Upper lobe of left lung (tissue), 6 donors: ENCODE results near the gene AS3MT. TPM values are rescaled to one million over a fixed set of nuclear protein-coding genes. Genes with fewer than 3 reads are reported as not detected.

Experiments used
- ATAC-seq, 2 donors: fragments of 200-7000 bp; cut with Tn5 transposase; one replicate each; pipeline ENCODE4 v1.9.1; 2022; ENCODE audit warnings: mild to moderate bottlenecking in 2 of 2, moderate library complexity in 2 of 2; ENCODE audit not compliant: low FRiP score in 2 of 2
- DNase-seq, 2 donors: peaks; one replicate each; pipeline ENCODE4 v3.0.0-alpha.2; 2019 to 2020
- H3K27ac ChIP-seq, 4 donors: fragments of 200-600 bp; sonication (generic); one replicate each; pipeline ENCODE4 v1.5.1; 2016 to 2019
- H3K27me3 ChIP-seq, 4 donors: fragments of 200-600 bp; sonication (generic); one replicate each; pipeline ENCODE4 v1.5.1; 2017 to 2019
- H3K36me3 ChIP-seq, 4 donors: fragments of 200-600 bp; sonication (generic); one replicate each; pipeline ENCODE4 v1.5.1; 2016 to 2019
- H3K4me1 ChIP-seq, 4 donors: fragments of 200-600 bp; sonication (generic); one replicate each; pipeline ENCODE4 v1.5.1; 2018 to 2019
- H3K4me3 ChIP-seq, 4 donors: fragments of 200-600 bp; sonication (generic); one replicate each; pipeline ENCODE4 v1.5.1; 2017 to 2019; ENCODE audit warnings: mild to moderate bottlenecking in 2 of 4, moderate library complexity in 1 of 4
- H3K9me3 ChIP-seq, 4 donors: fragments of 200-600 bp; sonication (generic); one replicate each; pipeline ENCODE4 v1.5.1; 2018 to 2019
- CTCF ChIP-seq, 6 experiments: fragments of 450-650 bp in 4 of 6; fragments of 200-600 bp in 2 of 6; sonication (generic) in 2 of 6; IDR thresholded peaks; one replicate each; pipeline ENCODE4 v1.5.1; 2016 to 2019; ENCODE audit warnings: antibody characterized with exemption in 6 of 6
- EP300 ChIP-seq, 4 donors: sonication (generic); formaldehyde crosslinking; IDR thresholded peaks; one replicate each; pipeline ENCODE4 v1.5.1; 2017; ENCODE audit warnings: antibody characterized with exemption in 4 of 4, control low read depth in 2 of 4
- POLR2A ChIP-seq, 4 donors: fragments of 450-650 bp; IDR thresholded peaks; one replicate each; pipeline ENCODE4 v1.5.1; 2016 to 2017; ENCODE audit warnings: antibody characterized with exemption in 4 of 4, mild to moderate bottlenecking in 2 of 4
- POLR2AphosphoS5 ChIP-seq, 2 donors: sonication (generic); formaldehyde crosslinking; IDR thresholded peaks; one replicate each; pipeline ENCODE4 v1.5.1; 2017; ENCODE audit warnings: antibody characterized with exemption in 2 of 2
- WGBS, 2 donors: methylation state at CpG; one replicate each; pipeline ENCODE4 v1.1.5; 2017 to 2018; 5-methylcytosine and 5-hydroxymethylcytosine counted together
- total RNA-seq, 6 donors: library from RNA; depleted of rRNA in 4 of 6; stranded (reverse); fragments of >200 nt in 4 of 6; gene quantifications; one replicate each; pipeline versions ENCODE4 v1.1.0 to v1.2.1, GENCODE V29; 2016 to 2021
- donor health status: DM: no; HTN: no; CAD: no; lungs with moderate emphysema.
- donor health status: DM: no; HTN: yes; CAD: no; lungs with severe emphysema.

Gene AS3MT
- total RNA-seq, 6 donors from 2014 or later = 1.7 to 4.9 (median 2.3) TPM

DNA sequence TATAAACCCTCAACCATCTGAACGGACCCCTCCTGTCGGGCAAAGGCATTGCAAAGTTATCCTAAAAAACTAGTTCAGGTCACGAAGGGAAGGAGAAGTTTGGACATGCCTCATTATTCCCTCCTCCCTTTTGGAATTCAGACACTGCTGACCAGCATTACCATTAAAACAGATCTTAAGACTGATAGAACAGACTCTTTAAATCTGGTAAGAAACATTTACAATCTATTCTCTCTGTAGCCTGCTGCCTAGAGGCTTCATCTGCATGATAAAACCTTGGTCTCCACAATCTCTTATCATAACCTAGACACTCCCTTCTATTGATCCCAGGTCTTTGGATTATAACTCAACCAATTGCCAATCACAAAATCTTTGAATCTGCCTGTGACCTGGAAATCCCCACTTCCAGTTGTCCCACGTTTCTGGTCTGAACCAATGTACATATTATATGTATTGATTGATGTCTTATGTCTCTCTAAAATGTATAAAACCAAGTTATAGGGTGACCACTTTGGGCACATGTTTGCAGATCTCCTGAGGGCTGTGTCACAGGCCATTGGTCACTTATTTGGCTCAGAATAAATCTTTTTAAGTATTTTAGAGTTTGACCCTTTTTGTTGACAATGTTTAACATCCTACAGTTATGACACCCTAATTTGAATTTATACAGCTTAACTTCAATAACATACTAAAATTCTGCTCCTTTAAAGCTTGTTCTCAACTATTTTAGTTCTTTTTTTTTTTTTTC lies 25.4 kb downstream of the AS3MT start:
- Histone ChIP-seq H3K9me3 (no peaks in the 10 kb centered on the region), H3K27me3 (no peaks in the 10 kb centered on the region), H3K4me1 (peaks cover 0 to 3% (median 0%) of the 10 kb centered on the region in 4 donors), H3K4me3 (no peak overlapping the region), H3K27ac (no peak overlapping the region), H3K36me3 (no peaks in the 10 kb centered on the region)
- no peak for DNase-seq
- TF ChIP-seq CTCF (IDR thresholded peaks at IDR 0.05) (no peak), POLR2A (IDR thresholded peaks at IDR 0.05) (no peak), POLR2AphosphoS5 (IDR thresholded peaks at IDR 0.05) (no peak), EP300 (IDR thresholded peaks at IDR 0.05) (no peak)
- 87 to 90% methylated on average over 4 of the region's 4 CpGs for WGBS, 2 donors
- no peak for ATAC-seq

DNA sequence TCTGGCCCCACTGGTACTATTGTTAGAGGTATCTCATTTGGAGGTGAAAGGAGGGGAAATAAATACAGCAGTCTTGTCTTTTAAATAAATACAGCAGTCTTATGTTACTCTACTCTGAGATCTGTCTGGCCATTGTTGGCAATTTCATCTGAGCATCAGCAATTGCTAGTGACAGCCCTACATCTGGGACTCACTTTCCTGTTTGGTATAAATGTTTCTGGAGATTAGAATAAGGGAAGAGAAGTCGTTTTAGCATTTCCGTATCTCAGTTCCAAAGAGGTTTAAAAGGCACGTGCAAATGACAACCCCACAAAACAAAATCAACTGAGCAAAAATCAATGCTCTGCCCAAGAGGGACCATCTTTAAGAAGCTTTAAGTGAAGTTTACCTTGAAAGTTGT lies 30.7 kb downstream of the AS3MT start:
- no peak overlapping the region for H3K4me3 ChIP-seq
- 61 to 64% methylated on average over 3 of the region's 3 CpGs for WGBS, 2 donors

GRCh38 chr10:102904346-102904745 lies 35.1 kb downstream of the AS3MT start:
- ATAC-seq = no peak
- H3K36me3 ChIP-seq = no peaks in the 10 kb centered on the region
- no peaks in the 10 kb centered on the region for H3K4me1 ChIP-seq
- no peak overlapping the region for H3K27ac ChIP-seq
- TF ChIP-seq EP300 (IDR thresholded peaks at IDR 0.05) (no peak), POLR2A (IDR thresholded peaks at IDR 0.05) (no peak), CTCF (IDR thresholded peaks at IDR 0.05) (no peak), POLR2AphosphoS5 (IDR thresholded peaks at IDR 0.05) (no peak)
- no peaks in the 10 kb centered on the region for H3K9me3 ChIP-seq
- H3K27me3 ChIP-seq = no peaks in the 10 kb centered on the region
- H3K4me3 ChIP-seq = no peak overlapping the region
- DNase-seq = no peak

More for the DNA sequence above, 30.7 kb downstream of the AS3MT start:
- no peaks in the 10 kb centered on the region for H3K36me3 ChIP-seq
- H3K27me3 ChIP-seq = no peaks in the 10 kb centered on the region
- DNase-seq (no peak), ATAC-seq (no peak)
- no peak for TF ChIP-seq POLR2A (IDR thresholded peaks at IDR 0.05)
- peaks cover 0 to 3% (median 0%) of the 10 kb centered on the region in 4 donors for H3K4me1 ChIP-seq
- peak overlapping the region in 1 of 4 donors; percentile 2 for H3K27ac ChIP-seq
- H3K9me3 ChIP-seq = no peaks in the 10 kb centered on the region

GRCh38 chr10:102906507-102906906 lies 37.2 kb downstream of the AS3MT start:
- WGBS, 2 donors = 76 to 78% methylated on average over 4 of the region's 4 CpGs
- H3K9me3 ChIP-seq = no peaks in the 10 kb centered on the region
- ATAC-seq (no peak), DNase-seq (no peak)
- H3K27me3 ChIP-seq = no peaks in the 10 kb centered on the region
- no peaks in the 10 kb centered on the region for H3K4me1 ChIP-seq
- H3K4me3 ChIP-seq = no peak overlapping the region
- H3K36me3 ChIP-seq = no peaks in the 10 kb centered on the region
- no peak overlapping the region for H3K27ac ChIP-seq
- TF ChIP-seq CTCF (IDR thresholded peaks at IDR 0.05) (no peak), POLR2A (IDR thresholded peaks at IDR 0.05) (no peak), EP300 (IDR thresholded peaks at IDR 0.05) (no peak), POLR2AphosphoS5 (IDR thresholded peaks at IDR 0.05) (no peak)

DNA sequence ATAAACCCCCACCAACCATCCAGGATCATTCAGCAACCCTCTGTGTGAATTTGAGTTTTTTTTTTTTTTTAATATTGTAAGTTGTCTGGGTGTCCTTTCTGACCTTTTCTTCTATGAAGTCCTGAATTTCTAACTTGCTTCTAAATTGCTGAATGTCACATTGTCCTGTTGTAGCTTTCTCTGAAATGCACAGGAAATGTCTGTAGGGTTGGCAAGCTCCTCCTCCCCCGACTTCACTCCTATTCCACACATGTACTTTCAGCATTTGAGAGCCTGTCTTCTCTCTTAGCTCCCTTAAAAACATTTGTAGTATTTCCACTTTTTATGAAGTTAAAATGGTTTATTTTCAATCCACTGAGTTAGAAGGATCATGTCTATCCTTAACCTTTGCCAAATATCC lies 45.5 kb downstream of the AS3MT start:
- peaks cover 13 to 22% (median 20%) of the 10 kb centered on the region in 4 donors for H3K4me1 ChIP-seq
- 52 to 60% methylated on average over 1 of the region's 1 CpG for WGBS, 2 donors
- TF ChIP-seq CTCF (IDR thresholded peaks at IDR 0.05) = no peak
- no peak for TF ChIP-seq POLR2A (IDR thresholded peaks at IDR 0.05)
- no peak for TF ChIP-seq EP300 (IDR thresholded peaks at IDR 0.05)
- no peak for TF ChIP-seq POLR2AphosphoS5 (IDR thresholded peaks at IDR 0.05)
- no peaks in the 10 kb centered on the region for H3K27me3 ChIP-seq
- H3K36me3 ChIP-seq = no peaks in the 10 kb centered on the region
- no peak overlapping the region for H3K27ac ChIP-seq
- no peak overlapping the region for H3K4me3 ChIP-seq
- DNase-seq (no peak), ATAC-seq (no peak)
- H3K9me3 ChIP-seq = no peaks in the 10 kb centered on the region
